IMR-90 (cell line): ENCODE data around the gene CD1B.

Source experiments
- NFE2L2 ChIP-seq: fragments of 150-350 bp; IDR thresholded peaks from 2 replicates; pipeline ENCODE4 v1.6.1; 2016; ENCODE audit warnings: low read depth, mild to moderate bottlenecking, low read length
- RAD21 ChIP-seq: IDR thresholded peaks from 2 replicates; pipeline ENCODE4 v1.6.1; 2012; ENCODE audit warnings: low read length, improper control_type of control experiment
- TF ChIP-seq, protein P1 (sequence below): conservative IDR thresholded peaks from 2 replicates; pipeline ENCODE4 v1.5.1; 2012; ENCODE audit warnings: mild to moderate bottlenecking, low read depth, low read length, improper control_type of control experiment

DNA sequence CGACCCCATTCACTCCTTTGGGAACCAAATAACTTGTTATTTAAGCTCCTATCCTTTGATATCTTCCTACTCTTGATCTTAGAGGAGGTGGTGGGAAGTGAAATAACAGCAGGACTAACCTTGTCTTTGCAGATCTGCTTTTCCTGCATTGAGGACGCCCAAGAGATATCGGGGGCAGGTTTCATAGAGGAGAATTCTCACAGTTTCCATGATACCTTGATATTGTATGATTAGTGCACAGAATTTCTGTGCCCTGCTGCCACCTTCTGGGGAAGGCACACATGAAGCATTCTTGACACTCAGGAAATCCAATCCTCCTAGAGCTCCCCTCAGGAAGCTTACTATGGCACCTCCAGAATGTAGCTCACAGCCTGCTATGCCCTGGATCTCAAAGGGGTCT, 1.6 kb downstream of the CD1B start:
- no peak for TF ChIP-seq RAD21
- TF ChIP-seq, protein P1, sequence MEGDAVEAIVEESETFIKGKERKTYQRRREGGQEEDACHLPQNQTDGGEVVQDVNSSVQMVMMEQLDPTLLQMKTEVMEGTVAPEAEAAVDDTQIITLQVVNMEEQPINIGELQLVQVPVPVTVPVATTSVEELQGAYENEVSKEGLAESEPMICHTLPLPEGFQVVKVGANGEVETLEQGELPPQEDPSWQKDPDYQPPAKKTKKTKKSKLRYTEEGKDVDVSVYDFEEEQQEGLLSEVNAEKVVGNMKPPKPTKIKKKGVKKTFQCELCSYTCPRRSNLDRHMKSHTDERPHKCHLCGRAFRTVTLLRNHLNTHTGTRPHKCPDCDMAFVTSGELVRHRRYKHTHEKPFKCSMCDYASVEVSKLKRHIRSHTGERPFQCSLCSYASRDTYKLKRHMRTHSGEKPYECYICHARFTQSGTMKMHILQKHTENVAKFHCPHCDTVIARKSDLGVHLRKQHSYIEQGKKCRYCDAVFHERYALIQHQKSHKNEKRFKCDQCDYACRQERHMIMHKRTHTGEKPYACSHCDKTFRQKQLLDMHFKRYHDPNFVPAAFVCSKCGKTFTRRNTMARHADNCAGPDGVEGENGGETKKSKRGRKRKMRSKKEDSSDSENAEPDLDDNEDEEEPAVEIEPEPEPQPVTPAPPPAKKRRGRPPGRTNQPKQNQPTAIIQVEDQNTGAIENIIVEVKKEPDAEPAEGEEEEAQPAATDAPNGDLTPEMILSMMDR: no peak
- TF ChIP-seq NFE2L2: no peak
